Metanephros (tissue), 1 donor: ENCODE measurements around the gene ZP2. TPM values are rescaled to one million over a fixed set of nuclear protein-coding genes. Genes with fewer than 3 reads are reported as not detected.

Source experiments
- total RNA-seq: library from RNA; depleted of rRNA; stranded (reverse); fragments of >200 nt; gene quantifications from one replicate; pipeline ENCODE4 v1.2.3, GENCODE V29; 2014

The ZP2 gene
- total RNA-seq = not detected

DNA sequence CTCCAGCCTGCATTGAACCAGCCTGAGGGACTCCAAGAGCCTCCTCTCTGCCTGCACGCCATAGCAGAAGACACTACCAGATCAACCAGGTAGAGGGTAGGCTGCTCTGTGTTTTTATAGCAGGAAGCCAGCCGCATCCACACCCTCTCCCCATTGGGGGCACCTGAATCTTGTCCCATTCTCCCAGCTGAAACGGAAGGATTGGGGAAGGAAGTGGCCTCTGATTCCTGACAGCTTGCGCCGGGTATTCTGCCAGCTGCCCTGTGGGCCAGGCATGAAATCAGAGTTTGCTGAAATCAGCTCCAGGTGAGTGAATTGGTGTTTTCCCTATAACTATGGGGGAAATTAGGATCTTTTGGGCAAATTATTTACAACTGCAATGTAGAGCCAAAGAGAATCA lies at the start of gene ZP2:
Gene ZP2 (minus strand): TSS at position 89 of the 400 bp plus-strand sequence. CDS start 27 bp downstream, at position 62.

DNA sequence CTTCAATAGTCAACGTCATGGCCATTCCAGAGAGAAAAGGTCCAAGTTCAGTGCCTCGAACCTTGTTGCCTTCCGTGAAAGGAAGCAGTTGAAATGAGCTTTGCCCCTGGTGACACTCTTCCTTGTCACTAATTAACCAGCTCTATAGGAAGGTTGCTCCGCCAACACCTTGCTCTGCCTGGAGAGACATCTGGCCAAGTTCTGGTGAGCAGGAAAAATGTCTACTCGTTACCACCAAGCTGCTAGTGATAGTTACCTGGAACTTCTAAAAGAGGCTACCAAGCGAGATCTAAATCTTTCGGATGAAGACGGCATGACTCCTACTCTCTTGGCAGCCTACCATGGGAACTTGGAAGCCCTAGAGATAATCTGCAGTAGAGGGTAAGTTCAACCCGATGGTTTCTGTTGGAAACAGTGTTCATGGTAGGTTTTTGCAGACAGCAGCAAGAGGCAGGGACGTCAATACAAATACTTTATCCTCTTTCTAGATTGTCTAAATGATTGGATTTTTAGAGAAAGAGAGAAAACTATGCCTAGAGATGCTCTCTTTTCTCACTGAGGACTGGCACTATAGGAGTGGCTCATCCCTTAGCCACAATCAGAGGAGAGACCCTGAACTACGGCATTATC lies 22.3 kb upstream of the ZP2 start, which contains the start of gene ANKS4B:
Gene ANKS4B (plus strand): TSS at position 179 of the 630 bp plus-strand sequence. CDS start 39 bp downstream, at position 218.

GRCh38 chr16:21158208-21159110 lies 52.9 kb downstream of the ZP2 start, which contains the start of gene LDAF1:
Gene LDAF1 (plus strand): TSS chr16:21158674. CDS start chr16:21161183, 2,509 bp downstream.

GRCh38 chr16:21150375-21151001 lies 60.9 kb downstream of the ZP2 start, which contains the start of gene DNAH3:
Gene DNAH3 (minus strand): TSS chr16:21150846. CDS start chr16:21150319, 527 bp downstream.

Other genes with a start within 250 kb of the ZP2 start
- 0.35 TPM for gene DNAH3, start 60.7 kb downstream of the ZP2 start, total RNA-seq
- 59.8 TPM for gene LDAF1, start 52.9 kb downstream of the ZP2 start, total RNA-seq
- gene ANKS4B, start 22.1 kb upstream of the ZP2 start, total RNA-seq = 1.5 TPM
- 6.1 TPM for gene CRYM, start 66.7 kb upstream of the ZP2 start, total RNA-seq